Measurements from ENCODE around the gene AMELX. TPM values are rescaled to one million over a fixed set of nuclear protein-coding genes. Genes with fewer than 3 reads are reported as not detected.

AMELX gene
- total RNA-seq = not detected in 2 replicates

DNA sequence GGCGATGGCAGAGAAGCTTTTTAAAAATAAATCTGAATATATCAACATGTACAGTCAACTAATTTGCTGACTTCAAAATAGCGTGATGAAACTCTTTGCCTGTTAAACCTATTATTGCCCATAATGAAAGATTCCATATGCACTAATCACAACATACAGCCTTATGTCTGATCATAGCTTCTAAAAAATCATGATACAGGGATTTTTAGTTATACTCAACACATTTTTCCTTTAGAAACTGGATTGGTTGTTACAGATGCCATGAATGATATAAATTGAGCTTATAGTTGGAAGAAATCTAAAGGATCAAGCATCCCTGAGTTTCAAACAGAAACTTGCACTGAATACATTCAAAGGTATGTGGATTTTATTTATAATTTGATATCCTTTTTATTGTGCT, at the start of gene AMELX:
Gene AMELX, plus strand, starts transcription at position 301 of the 400 bp plus-strand sequence. CDS start 1,376 bp downstream, outside the sequence.
- Mint-ChIP-seq H3K4me3 (ENCODE audit: low read depth) (no peak within 1 kb of the TSS), H3K27ac (no peak within 1 kb of the TSS), H3K4me1 (ENCODE audit: low read depth) (no peaks in the 10 kb centered on the region), H3K36me3 (ENCODE audit: low read depth) (no peaks in the 10 kb centered on the region), H3K27me3 (ENCODE audit: low read depth) (no peaks in the 10 kb centered on the region), H3K9me3 (no peaks in the 10 kb centered on the region)
- no peak for DNase-seq (ENCODE audit: low spot score)
- intact Hi-C loops (cut with micrococcal nuclease) = no loop called here

DNA sequence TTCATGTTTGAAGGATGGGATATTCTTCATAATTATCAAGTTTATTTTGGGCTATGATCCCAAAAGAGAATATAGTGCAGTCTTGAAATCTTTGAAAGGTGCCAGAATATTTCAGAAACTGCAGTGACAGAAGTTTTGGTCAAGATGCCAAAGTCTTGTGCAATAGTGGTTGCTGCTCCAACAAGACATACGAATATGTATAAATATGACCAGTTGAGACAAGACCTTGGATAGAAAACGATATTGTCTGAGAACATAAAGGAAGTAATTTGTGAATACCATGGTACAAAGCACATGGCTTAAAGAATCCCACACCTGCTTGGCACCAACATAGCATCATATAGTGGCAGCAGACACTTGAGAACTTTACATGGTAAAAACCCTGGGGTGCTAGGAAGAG, 48.6 kb upstream of the AMELX start:
- Mint-ChIP-seq H3K27ac (no peak overlapping the region), H3K27me3 (ENCODE audit: low read depth) (no peaks in the 10 kb centered on the region), H3K36me3 (ENCODE audit: low read depth) (no peaks in the 10 kb centered on the region), H3K9me3 (no peaks in the 10 kb centered on the region), H3K4me1 (ENCODE audit: low read depth) (no peaks in the 10 kb centered on the region), H3K4me3 (ENCODE audit: low read depth) (no peak overlapping the region)
- intact Hi-C loops (cut with micrococcal nuclease) = no loop called here
- no peak for DNase-seq (ENCODE audit: low spot score)

DNA sequence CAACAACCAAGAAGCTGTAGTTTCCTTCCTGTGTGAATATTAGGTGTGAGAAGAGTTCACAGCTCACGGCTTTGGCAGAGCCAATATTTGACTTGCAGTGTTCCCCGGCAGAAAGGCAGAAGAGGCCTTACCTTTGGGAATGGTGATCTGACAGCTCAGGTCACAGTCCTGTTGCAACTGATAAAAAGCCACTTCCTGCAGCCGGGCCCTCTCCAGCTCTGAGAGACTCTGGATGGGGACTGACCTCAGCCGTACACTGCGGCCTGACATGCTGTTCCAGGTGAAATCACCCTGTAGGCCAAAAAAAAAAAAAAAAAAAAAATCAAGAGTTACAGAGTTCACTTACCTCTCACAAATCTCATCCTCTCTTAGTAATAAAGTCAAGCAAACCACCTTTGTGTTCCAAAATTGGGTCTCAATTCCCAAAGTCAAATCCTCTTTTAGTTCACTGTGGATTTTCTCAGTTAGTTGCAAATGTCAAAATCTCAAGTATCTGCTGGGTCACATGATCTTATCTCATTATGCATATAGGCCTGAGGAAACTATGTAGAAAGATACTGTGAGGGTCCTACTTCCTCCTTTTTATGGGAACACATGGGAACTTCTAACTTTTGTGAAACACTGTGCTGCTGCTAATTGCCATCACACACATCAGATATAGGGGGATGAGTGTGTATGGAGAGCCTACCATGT, 38.6 kb upstream of the AMELX start:
- intact Hi-C loops (cut with micrococcal nuclease) = no loop called here
- Mint-ChIP-seq H3K27me3 (ENCODE audit: low read depth) (no peaks in the 10 kb centered on the region), H3K27ac (no peak overlapping the region), H3K36me3 (ENCODE audit: low read depth) (no peaks in the 10 kb centered on the region), H3K4me3 (ENCODE audit: low read depth) (no peak overlapping the region), H3K9me3 (no peaks in the 10 kb centered on the region), H3K4me1 (ENCODE audit: low read depth) (no peaks in the 10 kb centered on the region)
- DNase-seq (ENCODE audit: low spot score) = no peak

DNA sequence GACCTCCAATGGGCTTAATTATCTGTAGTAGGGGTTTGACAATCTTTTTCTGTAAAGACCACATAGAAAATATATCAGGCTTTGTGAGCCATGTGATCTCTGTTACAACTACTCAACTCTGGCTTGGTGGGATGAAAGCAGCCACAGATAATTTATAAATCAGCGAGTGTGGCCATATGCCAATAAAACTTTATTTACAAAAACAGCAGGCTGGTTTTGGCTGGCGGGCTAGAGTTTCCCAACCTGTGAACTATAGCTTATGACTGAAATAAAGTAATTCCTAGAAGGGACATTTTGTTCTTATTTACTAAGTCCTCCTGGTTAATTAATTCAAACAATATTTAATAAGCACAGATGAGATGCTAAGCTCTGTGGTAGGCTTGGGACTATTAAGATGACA, 35.9 kb upstream of the AMELX start:
- Mint-ChIP-seq H3K4me1 (ENCODE audit: low read depth) (no peaks in the 10 kb centered on the region), H3K27ac (no peak overlapping the region), H3K36me3 (ENCODE audit: low read depth) (no peaks in the 10 kb centered on the region), H3K27me3 (ENCODE audit: low read depth) (no peaks in the 10 kb centered on the region), H3K9me3 (no peaks in the 10 kb centered on the region), H3K4me3 (ENCODE audit: low read depth) (no peak overlapping the region)
- intact Hi-C loops (cut with micrococcal nuclease) = no loop called here
- no peak for DNase-seq (ENCODE audit: low spot score)

DNA sequence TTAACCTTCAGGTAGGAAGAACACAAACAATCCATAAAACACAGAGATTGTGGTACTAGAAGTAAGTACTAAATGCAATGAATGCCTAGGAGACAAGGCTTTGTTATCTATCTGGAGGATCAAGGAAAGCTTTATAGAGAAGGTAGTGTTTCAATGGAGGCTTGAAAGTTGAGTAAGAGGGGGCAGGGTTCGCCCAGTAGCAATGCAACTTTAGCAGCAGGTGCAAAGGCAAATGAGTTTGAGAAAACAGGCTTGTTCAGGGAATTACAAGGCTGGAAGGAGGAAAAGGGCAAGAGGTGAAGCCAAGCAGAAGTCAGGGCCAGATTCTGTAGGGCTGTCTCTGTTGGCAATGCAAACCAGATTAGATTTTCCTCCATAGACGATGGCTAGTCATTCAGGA, 35.5 kb upstream of the AMELX start:
- Mint-ChIP-seq H3K4me3 (ENCODE audit: low read depth) (no peak overlapping the region), H3K9me3 (no peaks in the 10 kb centered on the region), H3K27ac (no peak overlapping the region), H3K36me3 (ENCODE audit: low read depth) (no peaks in the 10 kb centered on the region), H3K27me3 (ENCODE audit: low read depth) (no peaks in the 10 kb centered on the region), H3K4me1 (ENCODE audit: low read depth) (no peaks in the 10 kb centered on the region)
- intact Hi-C loops (cut with micrococcal nuclease) = no loop called here
- no peak for DNase-seq (ENCODE audit: low spot score)

DNA sequence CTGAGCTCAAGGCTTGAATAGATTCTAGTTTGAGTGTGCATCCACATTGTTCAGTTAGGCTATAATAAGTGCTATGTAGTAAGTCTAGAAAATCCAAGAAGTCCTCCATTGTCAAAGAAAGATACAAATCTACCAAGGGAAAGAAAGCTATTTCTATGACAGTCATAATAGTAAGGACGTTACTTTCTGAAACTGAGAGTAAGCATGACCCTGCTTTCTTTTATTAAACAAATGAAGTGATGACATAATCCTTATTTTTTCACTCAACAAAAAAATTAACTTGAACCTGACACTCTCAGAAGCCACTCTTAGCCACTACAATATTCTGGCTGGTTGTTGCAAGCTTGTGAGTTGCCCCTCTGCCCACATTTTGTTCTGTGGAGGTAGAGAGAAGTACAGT, 33.8 kb upstream of the AMELX start:
- Mint-ChIP-seq H3K27ac (no peak overlapping the region), H3K9me3 (no peaks in the 10 kb centered on the region), H3K36me3 (ENCODE audit: low read depth) (no peaks in the 10 kb centered on the region), H3K4me3 (ENCODE audit: low read depth) (no peak overlapping the region), H3K4me1 (ENCODE audit: low read depth) (no peaks in the 10 kb centered on the region), H3K27me3 (ENCODE audit: low read depth) (no peaks in the 10 kb centered on the region)
- no peak for DNase-seq (ENCODE audit: low spot score)
- intact Hi-C loops (cut with micrococcal nuclease) = no loop called here

DNA sequence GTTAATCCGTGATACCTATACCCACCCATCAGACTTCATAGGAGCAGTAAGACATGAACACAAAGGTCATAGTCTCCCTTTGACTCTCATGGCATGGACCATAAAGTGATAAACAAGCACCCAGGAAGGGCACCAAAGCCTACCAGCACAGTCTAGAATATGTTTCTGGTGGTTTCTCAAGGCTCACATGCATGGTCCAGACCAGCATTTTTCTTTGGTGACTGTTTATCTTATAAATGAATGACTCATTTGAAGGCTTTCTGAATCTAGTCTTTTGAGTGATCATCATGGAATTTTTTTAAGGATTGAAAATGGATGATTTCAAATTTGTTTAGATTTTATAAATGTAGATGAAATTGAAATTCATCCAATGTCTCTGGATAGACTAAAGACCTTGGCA, 32.0 kb upstream of the AMELX start:
- H3K4me3 Mint-ChIP-seq (ENCODE audit: low read depth) = no peak overlapping the region
- no peaks in the 10 kb centered on the region for H3K27me3 Mint-ChIP-seq (ENCODE audit: low read depth)
- H3K4me1 Mint-ChIP-seq (ENCODE audit: low read depth) = no peaks in the 10 kb centered on the region

DNA sequence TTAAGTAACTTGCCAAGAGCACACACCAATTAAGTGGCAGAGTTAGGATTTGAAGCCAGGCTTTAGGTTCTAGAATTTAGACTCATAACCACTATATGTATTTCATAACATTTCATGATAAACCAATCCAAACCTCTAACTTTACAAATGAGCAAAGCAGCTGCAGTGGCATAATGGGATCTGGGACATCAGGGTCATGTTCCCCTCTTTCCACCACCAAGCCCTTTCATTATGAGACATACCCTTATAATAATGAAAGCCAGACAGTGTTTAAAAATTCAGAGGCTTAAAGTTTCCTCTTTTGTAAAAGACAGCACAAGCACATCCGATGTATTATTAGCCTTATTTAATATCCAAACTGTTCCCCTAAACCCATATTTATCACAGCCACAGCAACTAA, 28.3 kb upstream of the AMELX start:
- Mint-ChIP-seq H3K4me3 (ENCODE audit: low read depth) (no peak overlapping the region), H3K27ac (no peak overlapping the region), H3K9me3 (no peaks in the 10 kb centered on the region), H3K27me3 (ENCODE audit: low read depth) (no peaks in the 10 kb centered on the region), H3K36me3 (ENCODE audit: low read depth) (no peaks in the 10 kb centered on the region), H3K4me1 (ENCODE audit: low read depth) (no peaks in the 10 kb centered on the region)
- no peak for DNase-seq (ENCODE audit: low spot score)
- intact Hi-C loops (cut with micrococcal nuclease) = no loop called here

More for the DNA sequence above, 32.0 kb upstream of the AMELX start:
- intact Hi-C loops (cut with micrococcal nuclease) = no loop called here
- H3K9me3 Mint-ChIP-seq = no peaks in the 10 kb centered on the region
- H3K36me3 Mint-ChIP-seq (ENCODE audit: low read depth) = no peaks in the 10 kb centered on the region
- no peak for DNase-seq (ENCODE audit: low spot score)
- H3K27ac Mint-ChIP-seq = no peak overlapping the region

DNA sequence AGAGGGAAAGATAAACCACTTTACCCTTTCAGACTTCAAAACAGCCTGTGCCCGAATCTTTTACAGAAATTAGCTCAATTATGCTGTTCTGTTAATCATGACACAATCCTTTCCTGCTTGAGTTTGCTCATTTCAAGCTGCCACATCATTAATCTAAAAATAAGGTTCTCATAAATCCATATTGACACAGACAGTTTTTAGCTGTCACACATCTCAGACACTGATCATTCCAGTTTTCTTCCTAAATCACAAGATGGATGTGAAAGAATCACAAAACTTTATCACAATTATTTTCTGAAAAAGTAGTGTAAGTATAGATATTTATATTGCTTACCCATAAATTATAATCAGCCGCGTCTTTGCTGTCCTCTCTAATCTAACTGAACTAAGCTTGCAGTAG, 27.9 kb upstream of the AMELX start:
- Mint-ChIP-seq H3K9me3 (no peaks in the 10 kb centered on the region), H3K36me3 (ENCODE audit: low read depth) (no peaks in the 10 kb centered on the region), H3K27ac (no peak overlapping the region), H3K27me3 (ENCODE audit: low read depth) (no peaks in the 10 kb centered on the region), H3K4me1 (ENCODE audit: low read depth) (no peaks in the 10 kb centered on the region), H3K4me3 (ENCODE audit: low read depth) (no peak overlapping the region)
- DNase-seq (ENCODE audit: low spot score) = no peak
- intact Hi-C loops (cut with micrococcal nuclease) = no loop called here

DNA sequence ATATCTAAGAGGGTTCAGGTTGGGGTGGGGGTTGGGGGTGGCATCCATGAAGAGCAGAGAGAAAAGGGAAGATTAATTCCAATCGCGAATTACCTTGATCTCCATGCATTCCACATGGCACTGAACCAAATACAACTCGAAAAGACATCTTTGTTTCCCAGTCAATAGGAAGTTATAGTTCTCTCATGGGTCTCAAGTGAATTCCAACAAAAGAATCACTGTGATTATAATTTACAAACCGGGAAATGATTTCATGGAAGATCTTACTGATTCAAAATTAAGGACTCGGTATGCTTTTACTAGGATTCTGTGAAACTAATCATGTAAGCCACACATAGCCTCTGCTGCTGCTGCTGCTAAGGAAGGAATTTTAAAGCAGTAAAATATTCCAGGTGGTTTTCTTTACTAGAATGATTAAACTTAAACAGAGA, 26.6 kb upstream of the AMELX start:
- Mint-ChIP-seq H3K36me3 (ENCODE audit: low read depth) (no peaks in the 10 kb centered on the region), H3K4me3 (ENCODE audit: low read depth) (no peak overlapping the region), H3K4me1 (ENCODE audit: low read depth) (no peaks in the 10 kb centered on the region), H3K9me3 (no peaks in the 10 kb centered on the region), H3K27me3 (ENCODE audit: low read depth) (no peaks in the 10 kb centered on the region), H3K27ac (no peak overlapping the region)
- DNase-seq (ENCODE audit: low spot score) = no peak
- intact Hi-C loops (cut with micrococcal nuclease) = no loop called here

DNA sequence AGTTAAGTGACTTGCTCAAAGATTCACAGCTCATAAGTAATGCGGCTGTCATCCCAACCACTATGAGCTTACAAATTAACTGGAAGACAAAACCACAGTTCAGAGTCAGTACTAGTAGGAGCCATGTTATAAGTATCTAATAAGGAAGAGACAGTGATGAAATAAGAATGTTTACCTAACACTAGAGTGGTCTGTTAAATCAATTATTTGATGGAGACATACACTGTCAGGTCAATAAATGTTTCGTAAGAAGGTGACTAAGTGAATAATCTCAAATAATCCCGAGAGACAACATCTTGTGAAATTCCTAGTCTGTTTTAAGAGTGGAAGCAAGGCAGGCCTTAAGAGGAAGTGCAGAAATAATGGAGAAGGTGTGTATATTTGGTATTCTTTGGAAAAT, 25.8 kb upstream of the AMELX start:
- Mint-ChIP-seq H3K27me3 (ENCODE audit: low read depth) (no peaks in the 10 kb centered on the region), H3K27ac (no peak overlapping the region), H3K4me1 (ENCODE audit: low read depth) (no peaks in the 10 kb centered on the region), H3K36me3 (ENCODE audit: low read depth) (no peaks in the 10 kb centered on the region), H3K9me3 (no peaks in the 10 kb centered on the region), H3K4me3 (ENCODE audit: low read depth) (no peak overlapping the region)
- no peak for DNase-seq (ENCODE audit: low spot score)
- intact Hi-C loops (cut with micrococcal nuclease) = no loop called here

DNA sequence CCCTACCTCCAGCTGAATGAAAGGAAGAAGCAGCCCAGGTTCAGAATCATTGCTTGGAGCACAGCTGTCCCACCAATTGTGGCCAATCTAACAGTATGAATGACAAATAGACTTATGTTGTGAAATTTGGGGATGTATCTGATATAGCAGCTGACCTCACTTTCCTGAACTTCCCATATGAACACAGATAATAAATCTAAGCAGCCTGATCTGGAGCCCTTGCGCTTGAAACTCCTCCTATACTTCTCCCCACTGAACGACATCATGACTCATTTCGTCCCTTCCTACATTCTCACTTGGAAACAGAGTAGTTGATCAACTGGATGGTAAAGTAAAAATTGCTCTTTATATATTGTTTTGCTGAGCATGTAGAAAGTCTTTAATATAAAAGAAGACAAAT, 24.2 kb upstream of the AMELX start:
- H3K4me1 Mint-ChIP-seq (ENCODE audit: low read depth) = no peaks in the 10 kb centered on the region
- no peak overlapping the region for H3K27ac Mint-ChIP-seq
- H3K36me3 Mint-ChIP-seq (ENCODE audit: low read depth) = no peaks in the 10 kb centered on the region
- no peaks in the 10 kb centered on the region for H3K27me3 Mint-ChIP-seq (ENCODE audit: low read depth)
- H3K4me3 Mint-ChIP-seq (ENCODE audit: low read depth) = no peak overlapping the region
- no peaks in the 10 kb centered on the region for H3K9me3 Mint-ChIP-seq
- intact Hi-C loops (cut with micrococcal nuclease) = no loop called here
- no peak for DNase-seq (ENCODE audit: low spot score)

DNA sequence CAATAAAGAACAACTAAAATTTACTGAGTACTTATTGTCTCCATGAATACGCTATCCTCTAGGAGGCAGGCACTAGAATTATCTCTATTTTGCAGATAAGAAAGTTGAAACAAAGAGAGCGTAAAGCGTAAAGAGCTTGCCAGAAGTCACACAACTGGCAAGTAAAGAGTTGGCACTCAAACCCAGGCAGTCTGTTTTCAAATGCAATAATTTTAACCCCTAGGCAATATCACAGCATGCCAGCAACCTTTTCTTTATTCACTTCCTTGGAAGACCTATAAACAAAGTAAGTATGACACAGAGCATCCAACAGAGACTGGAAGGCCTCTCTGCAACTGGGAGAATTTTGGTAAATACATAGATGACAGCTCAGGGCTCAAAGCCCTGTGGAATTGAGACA, 23.2 kb upstream of the AMELX start:
- no peaks in the 10 kb centered on the region for H3K4me1 Mint-ChIP-seq (ENCODE audit: low read depth)
- no peak for DNase-seq (ENCODE audit: low spot score)
- no peak overlapping the region for H3K4me3 Mint-ChIP-seq (ENCODE audit: low read depth)
- no peaks in the 10 kb centered on the region for H3K9me3 Mint-ChIP-seq
- H3K27ac Mint-ChIP-seq = no peak overlapping the region
- intact Hi-C loops (cut with micrococcal nuclease) = no loop called here
- H3K27me3 Mint-ChIP-seq (ENCODE audit: low read depth) = no peaks in the 10 kb centered on the region
- no peaks in the 10 kb centered on the region for H3K36me3 Mint-ChIP-seq (ENCODE audit: low read depth)

DNA sequence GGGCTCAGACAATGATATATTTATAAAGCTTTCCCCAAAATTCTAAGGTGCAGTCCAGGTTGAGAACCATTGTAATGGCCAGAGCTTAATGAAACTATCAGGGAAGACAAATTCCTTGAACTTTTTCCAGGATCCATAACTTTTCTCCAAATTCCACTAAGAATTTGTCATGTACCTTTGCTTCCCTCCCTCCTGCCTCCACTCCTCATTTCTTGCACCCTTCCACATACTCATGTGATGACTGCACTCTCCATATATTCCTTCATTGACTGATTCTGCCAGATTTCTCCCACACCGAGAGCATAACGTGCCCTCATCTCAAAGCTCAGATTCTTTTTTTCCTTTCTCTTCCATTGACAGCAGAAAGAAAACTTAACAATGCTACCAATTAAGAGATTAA, 20.9 kb upstream of the AMELX start:
- H3K27me3 Mint-ChIP-seq (ENCODE audit: low read depth) = no peaks in the 10 kb centered on the region
- DNase-seq (ENCODE audit: low spot score) = no peak
- intact Hi-C loops (cut with micrococcal nuclease) = no loop called here
- no peak overlapping the region for H3K4me3 Mint-ChIP-seq (ENCODE audit: low read depth)
- H3K9me3 Mint-ChIP-seq = no peaks in the 10 kb centered on the region
- H3K36me3 Mint-ChIP-seq (ENCODE audit: low read depth) = no peaks in the 10 kb centered on the region
- no peaks in the 10 kb centered on the region for H3K4me1 Mint-ChIP-seq (ENCODE audit: low read depth)
- H3K27ac Mint-ChIP-seq = no peak overlapping the region
